GM10266 (cell line): ENCODE measurements around the gene NR3C1.

Experiments
- DNase-seq: peaks from one replicate; pipeline ENCODE4 v3.0.0; 2012; ENCODE audit errors: extremely low spot score
- CTCF ChIP-seq: IDR thresholded peaks from 2 replicates; pipeline ENCODE4 v1.5.1; 2012; ENCODE audit warnings: mild to moderate bottlenecking, low read depth; ENCODE audit not compliant: control insufficient read depth, insufficient read depth; ENCODE audit errors: missing control alignments

The NR3C1 gene

GRCh38 chr5:143403593-143404415 lies at the start of gene NR3C1:
TSS of gene NR3C1 (minus strand) at chr5:143403686. CDS start at chr5:143400839, 2,847 bp downstream.
- TF ChIP-seq CTCF: peak; percentile 68

GRCh38 chr5:143449772-143450171 lies 46.3 kb upstream of the NR3C1 start:
- no peak for TF ChIP-seq CTCF

More at GRCh38 chr5:143403593-143404415, at the start of gene NR3C1:
- DNase-seq: peak; percentile 88

GRCh38 chr5:143448518-143448917 lies 45.0 kb upstream of the NR3C1 start:
- TF ChIP-seq CTCF: peak; percentile 26
- DNase-seq: no peak

More at GRCh38 chr5:143449772-143450171, 46.3 kb upstream of the NR3C1 start:
- DNase-seq: no peak

- no peak for TF ChIP-seq CTCF
- no peak for DNase-seq
Observed at GRCh38 chr5:143447983-143448382, 44.5 kb upstream of the NR3C1 start.

- no peak for DNase-seq
- no peak for TF ChIP-seq CTCF
Observed at GRCh38 chr5:143446535-143447226, 43.2 kb upstream of the NR3C1 start.

- DNase-seq: no peak
- no peak for TF ChIP-seq CTCF
Observed at GRCh38 chr5:143445776-143446175, 42.3 kb upstream of the NR3C1 start.

GRCh38 chr5:143443330-143443729 lies 39.8 kb upstream of the NR3C1 start:
- DNase-seq: no peak
- no peak for TF ChIP-seq CTCF
